GM23338 (cell line): ENCODE measurements around the gene CHRNA4. TPM values are rescaled to one million over a fixed set of nuclear protein-coding genes. Genes with fewer than 3 reads are reported as not detected.
"Not testable (repeated sequence)": the region's sequence is repeated elsewhere in the genome, so short reads cannot be mapped to it uniquely, and the experiment has no call there.

Experiments
- ATAC-seq: fragments of 200-7000 bp; cut with Tn5 transposase; 3 replicates; pipeline ENCODE4 v1.9.1; 2020
- DNase-seq: peaks from one replicate; pipeline ENCODE4 v3.0.0-alpha.2; 2015; ENCODE audit warnings: low spot score
- H2AFZ ChIP-seq: fragments of 200-600 bp; sonication (generic); 2 replicates; pipeline ENCODE4 v1.8.0; 2016; ENCODE audit warnings: antibody characterized with exemption, mild to moderate bottlenecking, moderate library complexity
- H3F3A ChIP-seq: fragments of 200-600 bp; sonication (generic); replicated peaks from 2 replicates; pipeline ENCODE4 v1.8.0; 2017; ENCODE audit warnings: antibody characterized with exemption, mixed run types, low read depth
- H3K27ac ChIP-seq: fragments of 200-600 bp; sonication (generic); 2 replicates; pipeline ENCODE4 v1.6.1; 2016; ENCODE audit warnings: low read depth
- H3K27me3 ChIP-seq: fragments of 200-600 bp; sonication (generic); 2 replicates; pipeline ENCODE4 v1.8.0; 2016; ENCODE audit warnings: mild to moderate bottlenecking, mixed run types, moderate library complexity; ENCODE audit not compliant: insufficient read depth
- H3K36me3 ChIP-seq: fragments of 200-600 bp; sonication (generic); 2 replicates; pipeline ENCODE4 v1.8.0; 2016; ENCODE audit warnings: mild to moderate bottlenecking; ENCODE audit not compliant: insufficient read depth
- H3K4me1 ChIP-seq: fragments of 200-600 bp; sonication (generic); 2 replicates; pipeline ENCODE4 v1.8.0; 2016; ENCODE audit warnings: mild to moderate bottlenecking, moderate library complexity; ENCODE audit not compliant: insufficient read depth
- H3K4me2 ChIP-seq: fragments of 200-600 bp; sonication (generic); 2 replicates; pipeline ENCODE4 v1.7.1; 2017; ENCODE audit warnings: mixed run types
- H3K4me3 ChIP-seq: fragments of 200-600 bp; sonication (generic); 2 replicates; pipeline ENCODE4 v1.6.1; 2016; ENCODE audit warnings: mixed run types
- H3K79me2 ChIP-seq: fragments of 200-600 bp; sonication (generic); replicated peaks from 2 replicates; pipeline ENCODE4 v1.8.0; 2017; ENCODE audit warnings: mild to moderate bottlenecking; ENCODE audit not compliant: insufficient read depth
- H3K9me2 ChIP-seq: fragments of 200-600 bp; sonication (generic); 2 replicates; pipeline ENCODE4 v1.8.0; 2017; ENCODE audit not compliant: insufficient read depth
- H4K20me1 ChIP-seq: fragments of 200-600 bp; sonication (generic); replicated peaks from 2 replicates; pipeline ENCODE4 v1.8.0; 2017; ENCODE audit warnings: mild to moderate bottlenecking; ENCODE audit not compliant: insufficient read depth
- H3K27ac Mint-ChIP-seq: 2 replicates; pipeline ENCODE4 v1.8.0; 2020; ENCODE audit warnings: inconsistent platforms, mild to moderate bottlenecking, moderate library complexity, mixed read lengths
- H3K27me3 Mint-ChIP-seq: 3 replicates; pipeline ENCODE4 v1.8.0; 2022; ENCODE audit warnings: low read depth, mild to moderate bottlenecking, moderate library complexity, mixed read lengths, inconsistent platforms; ENCODE audit not compliant: insufficient read depth, poor library complexity
- H3K36me3 Mint-ChIP-seq: 3 replicates; pipeline ENCODE4 v1.8.0; 2021; ENCODE audit warnings: low read depth, mild to moderate bottlenecking, inconsistent platforms, moderate library complexity, mixed read lengths
- H3K4me1 Mint-ChIP-seq: 3 replicates; pipeline ENCODE4 v1.8.0; 2020; ENCODE audit warnings: mild to moderate bottlenecking, inconsistent platforms, mixed read lengths
- H3K4me3 Mint-ChIP-seq: 3 replicates; pipeline ENCODE4 v1.8.0; 2021; ENCODE audit warnings: moderate library complexity, mild to moderate bottlenecking, inconsistent platforms, mixed read lengths
- H3K9me3 Mint-ChIP-seq: 3 replicates; pipeline ENCODE4 v1.8.0; 2020; ENCODE audit warnings: moderate library complexity, mild to moderate bottlenecking, inconsistent platforms, mixed read lengths
- CREB1 ChIP-seq: fragments of 250-450 bp; sonication (Bioruptor Pico); IDR thresholded peaks from 2 replicates; pipeline ENCODE4 v1.5.0; 2020; ENCODE audit warnings: low read depth, mild to moderate bottlenecking, moderate library complexity
- EZH2 ChIP-seq: fragments of 200-600 bp; sonication (generic); IDR thresholded peaks from one replicate; pipeline ENCODE4 v1.8.0; 2017; ENCODE audit warnings: antibody characterized with exemption, mild to moderate bottlenecking, low read depth; ENCODE audit not compliant: unreplicated experiment
- JUNB ChIP-seq: IDR thresholded peaks from one replicate; pipeline ENCODE4 v1.6.1; 2016; ENCODE audit warnings: antibody characterized with exemption; ENCODE audit not compliant: unreplicated experiment
- NANOG ChIP-seq: IDR thresholded peaks from 2 replicates; pipeline ENCODE4 v1.6.1; 2016; ENCODE audit warnings: antibody characterized with exemption, borderline replicate concordance
- POLR2AphosphoS5 ChIP-seq: IDR thresholded peaks from 2 replicates; pipeline ENCODE4 v1.6.1; 2016; ENCODE audit warnings: antibody characterized with exemption, low read depth
- STAT1 ChIP-seq: IDR thresholded peaks from one replicate; pipeline ENCODE4 v1.6.1; 2016; ENCODE audit warnings: antibody characterized with exemption; ENCODE audit not compliant: unreplicated experiment
- ZNF331 ChIP-seq: fragments of 250-450 bp; sonication (Bioruptor Pico); IDR thresholded peaks from 2 replicates; pipeline ENCODE4 v1.5.0; 2020; ENCODE audit warnings: low read depth, mild to moderate bottlenecking, moderate library complexity
- polyA plus RNA-seq: library from polyadenylated mRNA; unstranded; fragments of >200 nt; fragmentation: Nextera tagmentation; extraction: Ambion mirVana; gene quantifications from 2 replicates; pipeline ENCODE4 v1.2.1, GENCODE V29; 2016
- total RNA-seq: library from RNA; depleted of rRNA; stranded (reverse); fragments of >200 nt; shearing (Covaris generic); gene quantifications from 2 replicates; pipeline ENCODE4 v1.2.3, GENCODE V29; 2014

CHRNA4 gene
- total and polyA plus RNA-seq, 2 experiments from 2014 or later: 2.7 to 3.9 TPM

- Mint-ChIP-seq H3K27me3 (peaks cover 17% of the 10 kb centered on the region), H3K9me3 (peaks cover 21% of the 10 kb centered on the region; the same call in 2 of the 3 replicates)
- H3F3A ChIP-seq, DNase-seq, H3K4me2 ChIP-seq, H3K27ac ChIP-seq, H2AFZ ChIP-seq, H3K36me3 ChIP-seq, H3K79me2 ChIP-seq, H3K27ac Mint-ChIP-seq, H3K9me2 ChIP-seq, H3K4me3 ChIP-seq, H3K4me3 Mint-ChIP-seq, ATAC-seq, H3K36me3 Mint-ChIP-seq, H4K20me1 ChIP-seq, H3K4me1 ChIP-seq, H3K4me1 Mint-ChIP-seq, H3K27me3 ChIP-seq: not testable (repeated sequence)
These were observed 20.9 kb downstream of the CHRNA4 start for GRCh38 chr20:63340158-63340688.

DNA sequence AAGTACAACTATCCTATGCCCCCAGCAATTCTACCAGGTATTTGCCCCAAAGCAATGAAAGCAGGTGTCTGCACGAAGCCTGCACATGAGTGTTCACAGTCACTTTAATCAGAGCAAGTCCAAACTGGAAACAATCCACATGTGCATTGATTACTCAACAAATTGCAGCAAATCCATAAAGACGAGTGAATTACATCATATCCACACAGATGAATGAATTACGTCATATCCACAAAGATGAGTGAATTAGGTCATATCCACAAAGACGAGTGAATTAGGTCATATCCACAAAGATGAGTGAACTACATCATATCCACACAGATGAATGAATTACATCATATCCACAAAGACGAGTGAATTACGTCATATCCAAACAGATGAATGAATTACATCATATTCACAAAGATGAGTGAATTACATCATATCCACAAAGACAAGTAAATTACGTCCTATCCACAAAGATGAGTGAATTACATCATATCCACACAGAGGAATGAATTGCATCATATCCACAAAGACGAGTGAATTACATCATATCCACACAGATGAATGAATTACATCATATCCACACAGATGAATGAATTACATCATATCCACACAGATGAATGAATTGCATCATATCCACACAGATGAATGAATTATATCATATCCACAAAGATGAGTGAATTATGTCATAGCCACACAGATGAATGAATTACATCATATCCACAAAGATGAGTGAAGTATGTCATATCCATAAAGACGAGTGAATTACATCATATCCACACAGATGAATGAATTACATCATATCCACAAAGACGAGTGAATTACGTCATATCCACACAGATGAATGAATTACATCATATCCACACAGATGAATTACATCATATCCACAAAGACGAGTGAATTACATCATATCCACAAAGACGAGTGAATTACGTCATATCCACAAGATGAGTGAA, 21.7 kb downstream of the CHRNA4 start:
- Mint-ChIP-seq H3K9me3 (peaks cover 25% of the 10 kb centered on the region; the same call in 2 of the 3 replicates), H3K27me3 (peaks cover 21% of the 10 kb centered on the region)
- H3K9me2 ChIP-seq, H4K20me1 ChIP-seq, H3K4me3 ChIP-seq, H3K4me2 ChIP-seq, H3K4me1 Mint-ChIP-seq, H3K36me3 ChIP-seq, H3K79me2 ChIP-seq, H3K36me3 Mint-ChIP-seq, H3K27me3 ChIP-seq, H3K4me1 ChIP-seq, ATAC-seq, DNase-seq, H3K27ac ChIP-seq, H3K27ac Mint-ChIP-seq, H2AFZ ChIP-seq, H3K4me3 Mint-ChIP-seq, H3F3A ChIP-seq: not testable (repeated sequence)

- no peak overlapping the region for H3K4me3 Mint-ChIP-seq
- peaks cover 13% of the 10 kb centered on the region for H3K36me3 Mint-ChIP-seq
These were observed 23.2 kb downstream of the CHRNA4 start for GRCh38 chr20:63337786-63338420.

More at GRCh38 chr20:63337786-63338420, 23.2 kb downstream of the CHRNA4 start:
- H3K4me1 ChIP-seq: no peaks in the 10 kb centered on the region
- TF ChIP-seq POLR2AphosphoS5 (no peak), ZNF331 (no peak), EZH2 (no peak), NANOG (no peak), CREB1 (CRISPR knock-in tag) (no peak), STAT1 (no peak), JUNB (no peak)
- no peak overlapping the region for H3K4me3 ChIP-seq
- no peaks in the 10 kb centered on the region for H3K27me3 ChIP-seq
- no peak overlapping the region for H3K27ac ChIP-seq
- H3K79me2 ChIP-seq: no peaks in the 10 kb centered on the region
- no peaks in the 10 kb centered on the region for H3K36me3 ChIP-seq
- H2AFZ ChIP-seq: no peak overlapping the region
- no peaks in the 10 kb centered on the region for H4K20me1 ChIP-seq
- H3F3A ChIP-seq: no peaks in the 10 kb centered on the region
- no peak overlapping the region for H3K27ac Mint-ChIP-seq
- H3K27me3 Mint-ChIP-seq: peaks cover 28% of the 10 kb centered on the region
- H3K4me1 Mint-ChIP-seq: peaks cover 7% of the 10 kb centered on the region; the same call in 1 of the 3 replicates
- H3K9me2 ChIP-seq: peaks cover 3% of the 10 kb centered on the region; the same call in 1 of the 2 replicates
- H3K9me3 Mint-ChIP-seq: peaks cover 33% of the 10 kb centered on the region
- H3K4me2 ChIP-seq: no peak overlapping the region
- DNase-seq (no peak), ATAC-seq (no peak)
